Renal cortex interstitium (tissue), 11 donors: ENCODE data around the gene AGBL1. TPM values are rescaled to one million over a fixed set of nuclear protein-coding genes. Genes with fewer than 3 reads are reported as not detected.
A peak's percentile ranks its signal among the peaks of the same experiment; 100 is the strongest.

Source experiments
- DNase-seq, 11 donors: peaks; one replicate each; pipeline ENCODE4 v3.0.0-alpha.2; 2013; ENCODE audit warnings: low read depth in 9 of 11, low spot score in 4 of 11; ENCODE audit errors: extremely low read depth in 1 of 11
- polyA plus RNA-seq, 3 donors: library from polyadenylated mRNA; unstranded; fragments of 120-200 nt; gene quantifications; one replicate each; pipeline ENCODE4 v1.2.1, GENCODE V29; 2013; ENCODE audit not compliant: insufficient read length in 3 of 3

AGBL1 gene
- polyA plus RNA-seq, 3 donors: 0.16 to 0.26 (median 0.17) TPM

- no peak for DNase-seq
These were observed 205.0 kb downstream of the AGBL1 start for GRCh38 chr15:86284635-86285034.

GRCh38 chr15:86295511-86295910, 215.8 kb downstream of the AGBL1 start:
- DNase-seq: no peak

GRCh38 chr15:86296769-86297168, 217.1 kb downstream of the AGBL1 start:
- no peak for DNase-seq

- DNase-seq: no peak
These were observed 220.9 kb downstream of the AGBL1 start for GRCh38 chr15:86300390-86301125.

- no peak for DNase-seq
These were observed 232.1 kb downstream of the AGBL1 start for GRCh38 chr15:86311568-86312280.

GRCh38 chr15:86312486-86312885, 232.8 kb downstream of the AGBL1 start:
- DNase-seq: no peak

- DNase-seq: no peak
These were observed 236.5 kb downstream of the AGBL1 start for GRCh38 chr15:86316216-86316615.

GRCh38 chr15:86316726-86317383, 237.2 kb downstream of the AGBL1 start:
- DNase-seq: no peak

- DNase-seq: no peak
These were observed 237.7 kb downstream of the AGBL1 start for GRCh38 chr15:86317384-86317740.

- DNase-seq: no peak
These were observed 243.0 kb downstream of the AGBL1 start for GRCh38 chr15:86322629-86323028.

- DNase-seq: no peak
These were observed 247.7 kb downstream of the AGBL1 start for GRCh38 chr15:86327230-86327865.

- DNase-seq: peak in 1 of 11 donors; percentile 6
These were observed 249.0 kb downstream of the AGBL1 start for GRCh38 chr15:86328658-86329057.

GRCh38 chr15:86329311-86330013, 249.8 kb downstream of the AGBL1 start:
- DNase-seq: no peak

- no peak for DNase-seq
These were observed 254.1 kb downstream of the AGBL1 start for GRCh38 chr15:86333819-86334218.

GRCh38 chr15:86336051-86336788, 256.5 kb downstream of the AGBL1 start:
- DNase-seq: no peak

- no peak for DNase-seq
These were observed 257.4 kb downstream of the AGBL1 start for GRCh38 chr15:86337071-86337470.

GRCh38 chr15:86347245-86347644, 267.6 kb downstream of the AGBL1 start:
- no peak for DNase-seq

- no peak for DNase-seq
These were observed 269.9 kb downstream of the AGBL1 start for GRCh38 chr15:86349565-86349964.

- DNase-seq: no peak
These were observed 273.5 kb downstream of the AGBL1 start for GRCh38 chr15:86353213-86353612.
